ENCODE measurements around the gene SDF4.

Gene SDF4

DNA sequence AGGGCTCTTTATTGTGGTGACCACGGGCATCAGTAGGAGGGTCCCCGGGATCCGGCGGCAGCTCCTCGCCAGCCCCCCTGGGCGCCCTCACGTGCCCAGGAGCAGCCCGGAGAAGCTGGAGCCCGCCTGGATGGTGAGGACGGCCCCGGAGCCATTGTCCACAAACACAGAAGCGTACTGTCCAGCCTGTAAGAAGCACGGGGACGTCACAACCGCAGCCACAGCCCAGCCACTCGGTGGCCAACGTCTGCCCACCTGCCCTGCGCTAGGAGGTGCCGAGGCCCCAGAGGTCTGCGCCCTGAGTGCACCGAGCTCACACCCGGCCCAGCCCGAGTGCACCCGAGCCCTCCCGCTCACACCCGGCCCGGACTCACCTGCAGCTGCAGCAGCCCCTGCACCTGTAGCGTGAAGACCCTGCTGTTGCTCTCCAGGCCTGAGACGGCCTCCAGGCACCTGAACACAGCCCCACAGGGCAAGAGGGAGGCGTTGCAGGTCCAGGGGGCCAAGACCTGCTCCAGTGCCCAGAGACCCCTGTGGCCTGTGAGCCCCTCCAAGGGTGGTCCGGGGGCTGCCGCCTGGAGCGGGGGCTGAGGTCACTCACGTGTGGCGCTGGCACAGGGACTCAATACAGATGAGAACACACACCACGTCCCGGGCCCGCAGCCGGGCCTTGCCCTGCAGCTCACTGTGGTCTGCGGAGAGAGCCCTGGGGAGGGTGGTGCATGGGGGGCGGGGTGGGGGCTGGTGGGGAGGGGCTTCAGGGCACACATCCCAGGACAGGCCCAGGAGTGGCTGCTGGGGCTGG is 10.9 kb upstream of the SDF4 start:
- DNase-seq (ENCODE audit: low read depth in 2 of 2): no peak

DNA sequence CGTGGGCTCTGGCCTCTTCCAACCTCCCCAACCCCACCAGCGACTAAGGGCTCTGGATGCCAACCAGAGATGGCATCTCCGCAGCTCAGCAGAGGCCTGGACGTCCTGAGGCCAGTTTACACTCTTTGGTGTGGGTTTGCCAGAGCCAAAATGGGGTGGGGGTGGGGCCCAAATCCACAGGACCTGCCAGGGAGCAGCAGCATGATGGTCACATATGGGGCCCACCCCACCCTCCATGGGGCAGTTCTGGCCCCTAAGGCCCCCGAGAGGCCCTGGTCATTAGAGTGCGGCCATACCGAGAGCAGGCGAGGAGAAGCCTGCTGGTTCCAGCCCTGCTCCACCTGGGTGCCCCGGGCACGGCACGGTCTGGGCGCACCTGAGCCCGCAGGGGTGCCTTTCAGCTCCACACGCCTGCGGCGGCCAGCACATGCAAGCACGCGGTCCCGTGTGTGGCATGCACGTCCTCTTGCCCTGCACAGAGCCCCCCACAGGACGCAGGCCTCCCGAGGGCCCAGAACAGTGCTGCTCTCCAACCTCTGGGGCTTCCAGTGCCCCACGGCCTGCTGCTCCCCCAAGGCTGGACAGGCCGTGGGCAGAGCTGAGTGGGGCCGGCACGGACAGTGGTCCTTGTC is 9.9 kb upstream of the SDF4 start:
- DNase-seq (ENCODE audit: low read depth in 2 of 2): no peak

DNA sequence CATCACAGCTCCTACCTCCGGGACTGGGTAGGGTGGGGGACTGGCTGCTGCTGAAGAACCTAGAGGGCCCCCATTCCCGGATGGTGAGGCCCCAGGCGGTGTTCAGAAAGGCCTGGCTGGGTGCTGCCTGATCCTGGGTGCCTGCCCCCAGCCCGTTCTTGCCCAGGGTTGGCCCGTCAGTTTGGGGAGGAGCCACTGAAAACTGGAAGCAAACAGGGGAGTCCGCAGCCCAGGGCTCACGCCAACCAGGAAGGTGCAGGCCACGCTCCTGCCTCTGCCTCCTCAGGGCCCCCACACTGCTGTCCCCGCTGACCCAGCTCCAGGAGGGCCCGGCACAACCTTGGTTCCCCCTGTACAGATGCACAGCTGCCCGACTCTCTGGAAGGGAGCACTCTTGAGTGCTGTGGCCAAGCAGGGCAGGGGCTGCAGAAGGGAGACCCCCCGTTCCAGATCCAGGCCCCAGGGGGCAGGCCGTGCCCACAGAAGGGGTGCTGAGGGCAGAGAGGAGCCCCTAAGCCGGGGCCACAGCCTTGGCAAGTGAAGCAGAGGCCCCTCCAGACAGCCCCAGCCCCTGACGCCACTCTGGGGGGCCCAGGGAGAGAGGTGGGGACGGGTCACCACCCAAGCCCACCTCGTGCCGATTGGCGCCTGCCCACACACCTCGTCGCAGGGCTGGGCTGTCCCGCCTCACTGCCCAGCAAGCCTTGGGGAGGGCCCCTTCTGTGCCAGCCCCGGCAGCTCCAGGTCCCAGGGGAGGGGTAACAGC is 9.2 kb upstream of the SDF4 start:
- no peak for DNase-seq (ENCODE audit: low read depth in 2 of 2)

DNA sequence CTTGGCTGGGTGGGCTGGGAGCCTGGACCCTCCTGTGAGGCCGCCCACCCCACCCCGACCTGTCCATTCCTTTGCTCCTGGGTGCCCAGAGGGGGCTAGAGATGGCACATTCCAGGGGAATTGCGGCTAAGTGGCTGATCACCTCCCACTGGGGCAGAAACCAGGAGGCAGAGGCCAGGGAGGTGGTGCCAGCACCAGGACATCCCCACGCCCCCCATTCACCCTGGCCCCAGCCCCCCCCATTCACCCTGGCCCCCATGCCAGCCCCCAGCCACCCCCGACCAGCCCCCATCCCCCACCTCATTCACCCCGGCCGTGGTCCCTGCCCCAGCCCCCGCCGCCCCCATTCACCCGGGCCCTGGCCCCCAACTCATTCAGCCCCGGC is 8.5 kb upstream of the SDF4 start:
- DNase-seq (ENCODE audit: low read depth in 2 of 2): no peak

DNA sequence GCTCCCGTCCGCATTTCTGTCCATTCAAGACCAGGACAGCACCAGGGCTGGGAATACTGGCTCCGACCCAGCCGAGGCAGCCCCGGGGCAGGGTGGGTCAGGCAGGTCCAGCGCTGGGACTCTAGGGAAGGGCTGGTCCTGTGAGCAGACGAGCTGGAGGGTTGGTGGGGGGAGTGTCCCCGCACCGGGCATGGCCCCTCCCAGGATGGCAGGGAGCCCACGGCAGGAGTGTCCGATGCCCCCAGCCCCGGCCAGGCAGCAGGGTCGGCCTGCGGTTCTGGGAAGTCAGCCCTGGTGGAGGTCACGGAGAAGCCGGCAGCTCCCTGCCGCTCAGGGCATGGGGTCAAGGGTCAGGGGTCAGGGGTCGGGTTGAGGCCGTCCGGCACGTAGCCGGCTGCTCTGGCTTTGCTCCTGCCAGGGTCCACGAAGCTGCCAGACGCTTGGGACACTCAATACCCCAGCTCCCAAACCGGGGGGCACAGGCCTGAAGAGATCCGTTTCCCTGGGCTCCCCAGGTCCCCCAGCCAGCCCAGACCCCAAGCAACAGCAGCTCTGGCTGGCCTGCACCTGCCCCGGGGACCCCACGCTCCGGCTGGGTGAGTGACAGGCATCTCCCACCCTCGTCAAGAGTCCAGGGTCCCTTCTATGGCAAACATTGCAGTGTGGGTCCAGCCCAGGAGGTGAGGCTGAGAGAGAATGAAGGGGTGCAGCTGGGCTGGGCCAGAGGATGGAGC is 8.0 kb upstream of the SDF4 start:
- DNase-seq (ENCODE audit: low read depth in 2 of 2): no peak

DNA sequence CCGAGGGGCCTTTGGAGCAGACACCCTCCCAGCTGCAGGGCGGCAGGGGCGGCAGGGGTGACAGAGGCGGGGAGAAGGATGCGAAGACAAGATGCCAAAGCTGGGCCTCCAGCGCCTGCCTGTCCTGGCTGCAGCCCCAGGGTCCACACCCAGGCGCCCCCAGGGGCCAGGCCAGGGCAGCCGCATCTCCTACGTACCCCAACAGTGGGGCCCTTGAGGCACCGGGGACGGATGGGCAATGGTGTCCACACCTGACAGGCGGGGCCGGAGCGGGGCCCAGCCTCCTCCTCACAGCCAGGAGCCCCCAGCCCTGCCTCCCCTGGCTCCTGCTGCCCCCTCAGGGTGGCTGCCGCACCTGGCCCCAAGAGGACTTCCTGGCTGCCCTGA is 7.4 kb upstream of the SDF4 start:
- DNase-seq (ENCODE audit: low read depth in 2 of 2): no peak

DNA sequence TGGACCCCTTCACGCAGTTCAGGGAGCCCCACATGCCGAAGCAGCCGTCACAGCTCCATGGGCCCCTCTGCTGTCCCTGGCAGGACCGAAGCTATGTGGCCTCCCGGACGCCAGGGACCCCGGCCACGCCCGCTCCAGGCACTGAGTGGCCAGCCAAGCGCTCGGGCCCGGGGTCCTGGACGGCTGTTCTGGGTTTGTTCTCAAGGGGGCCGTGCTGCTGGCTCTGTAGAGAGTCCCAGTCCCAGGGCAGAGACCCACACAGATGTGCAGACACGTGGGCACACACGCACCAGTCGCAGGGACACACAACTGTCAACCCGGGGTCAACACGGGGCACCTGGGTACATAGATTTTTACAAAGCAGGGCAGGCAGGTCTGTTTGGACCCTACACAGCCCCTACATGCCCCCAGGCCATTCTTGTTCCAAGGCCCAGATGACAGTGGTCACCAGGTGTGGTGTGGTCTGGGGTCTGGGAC is 6.9 kb upstream of the SDF4 start:
- no peak for DNase-seq (ENCODE audit: low read depth in 2 of 2)

DNA sequence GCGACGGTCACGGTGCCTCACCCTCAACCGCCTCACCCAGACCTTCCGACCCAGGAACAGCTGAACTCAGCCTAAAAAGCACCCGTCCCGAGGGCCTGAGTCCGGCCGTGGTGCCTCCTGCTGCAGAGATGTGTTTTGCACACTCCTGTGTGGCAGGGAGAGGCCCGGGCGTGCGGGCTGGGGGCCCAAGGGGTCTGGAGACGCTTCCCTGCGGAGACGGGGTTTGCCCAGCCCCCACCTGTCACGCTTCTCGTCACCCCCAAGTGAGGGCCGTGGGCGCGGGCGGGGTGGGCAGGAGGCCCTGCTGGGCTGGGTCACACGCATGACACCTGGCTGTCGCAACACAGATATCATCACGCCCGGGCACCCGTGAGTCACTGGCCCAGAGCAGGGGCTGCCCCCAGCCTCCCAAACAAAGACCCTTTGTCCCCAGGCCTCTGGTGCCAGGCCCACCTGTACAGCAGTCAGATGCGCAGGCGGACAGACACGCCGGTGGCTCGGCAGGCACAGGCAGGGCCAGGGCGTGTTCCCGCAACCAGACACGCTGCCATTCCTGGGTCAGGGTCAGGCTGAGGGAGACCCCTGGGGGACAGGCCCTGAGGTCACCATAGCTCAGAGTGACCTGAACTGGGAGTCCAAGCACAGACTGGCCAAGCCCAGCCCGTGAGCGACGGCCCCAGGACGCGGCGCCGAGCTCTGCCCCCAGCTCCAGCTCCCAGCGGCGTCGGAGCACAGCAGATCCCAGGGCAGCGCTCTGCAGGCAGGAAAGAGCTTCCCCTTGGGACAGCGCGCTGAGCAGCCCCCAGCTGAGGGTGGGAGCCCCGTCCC is 6.3 kb upstream of the SDF4 start:
- no peak for DNase-seq (ENCODE audit: low read depth in 2 of 2)

DNA sequence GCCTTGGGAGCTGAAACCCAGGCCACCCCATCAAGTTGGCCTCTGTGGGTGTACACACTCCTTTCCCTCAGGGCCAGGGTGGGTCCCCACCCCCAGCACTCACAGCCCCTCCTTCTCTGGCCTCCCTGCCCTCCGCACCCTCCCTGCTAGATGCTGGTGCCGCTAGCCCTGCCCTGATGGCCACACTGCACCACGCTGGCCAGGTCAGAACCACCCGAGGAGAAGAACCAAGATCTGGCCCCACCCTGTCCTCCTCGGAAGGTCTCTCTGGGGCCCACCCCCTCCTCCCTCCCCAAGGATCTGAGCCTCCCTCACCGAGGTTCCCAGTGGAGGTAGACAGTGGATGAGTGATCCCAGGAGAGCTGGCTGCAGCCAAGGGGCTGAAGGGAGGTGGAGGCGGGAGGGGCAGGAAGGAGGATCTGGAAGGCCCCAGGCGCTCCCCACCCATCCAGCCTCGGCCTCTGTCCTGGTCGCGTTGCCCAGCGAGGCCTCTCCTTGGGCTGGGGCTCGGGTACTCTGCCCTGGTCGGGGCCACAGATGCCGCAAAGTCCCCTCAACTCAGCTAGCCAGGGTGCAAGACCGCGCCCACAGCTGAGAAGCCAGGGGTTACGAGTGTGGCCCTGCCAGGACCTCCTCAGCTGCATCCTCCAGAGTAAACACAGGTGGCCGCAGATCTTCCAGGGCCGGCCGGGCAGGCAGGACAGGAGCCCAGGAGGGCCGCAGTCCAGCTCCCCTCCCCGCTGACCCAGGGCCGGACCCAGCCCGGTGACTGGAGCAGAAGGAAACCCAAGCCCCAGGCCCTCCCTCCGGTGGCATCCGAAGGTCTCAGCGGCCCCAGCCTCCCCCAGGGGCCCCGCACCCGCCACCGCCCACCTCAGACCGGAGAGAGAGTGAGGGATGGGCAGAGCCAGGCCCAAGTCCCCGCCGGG is 5.4 kb upstream of the SDF4 start:
- DNase-seq (ENCODE audit: low read depth in 2 of 2): no peak

DNA sequence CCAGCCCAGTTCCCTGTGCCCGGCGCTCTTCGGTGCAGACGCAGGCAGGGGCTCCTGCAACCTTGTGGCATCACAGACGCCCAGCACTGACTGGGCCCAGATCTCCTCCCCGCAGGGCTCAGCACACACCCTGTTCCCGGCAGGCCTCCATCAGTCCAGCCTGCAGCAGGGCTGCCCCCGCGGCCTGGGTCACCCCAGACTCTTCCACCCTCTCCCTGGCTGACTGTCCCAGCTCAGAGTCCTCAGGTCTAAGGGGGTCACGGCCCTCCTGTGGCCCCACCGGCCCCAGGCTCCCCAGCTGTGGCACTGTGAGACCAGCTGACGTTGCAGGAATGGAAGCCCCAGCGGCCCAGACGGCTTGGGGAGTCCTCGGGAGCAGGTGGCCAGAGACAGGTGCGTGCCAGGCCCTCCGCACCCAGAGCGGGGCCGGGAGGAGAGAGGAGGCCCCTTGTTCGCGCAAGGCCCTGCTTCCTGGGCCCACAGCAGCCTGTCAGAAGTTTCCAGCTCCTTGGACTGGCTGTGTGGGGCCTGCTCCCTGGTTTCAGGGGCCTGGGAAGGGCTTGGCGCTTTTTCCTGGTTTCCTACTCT is 4.5 kb upstream of the SDF4 start:
- DNase-seq (ENCODE audit: low read depth in 2 of 2): no peak

DNA sequence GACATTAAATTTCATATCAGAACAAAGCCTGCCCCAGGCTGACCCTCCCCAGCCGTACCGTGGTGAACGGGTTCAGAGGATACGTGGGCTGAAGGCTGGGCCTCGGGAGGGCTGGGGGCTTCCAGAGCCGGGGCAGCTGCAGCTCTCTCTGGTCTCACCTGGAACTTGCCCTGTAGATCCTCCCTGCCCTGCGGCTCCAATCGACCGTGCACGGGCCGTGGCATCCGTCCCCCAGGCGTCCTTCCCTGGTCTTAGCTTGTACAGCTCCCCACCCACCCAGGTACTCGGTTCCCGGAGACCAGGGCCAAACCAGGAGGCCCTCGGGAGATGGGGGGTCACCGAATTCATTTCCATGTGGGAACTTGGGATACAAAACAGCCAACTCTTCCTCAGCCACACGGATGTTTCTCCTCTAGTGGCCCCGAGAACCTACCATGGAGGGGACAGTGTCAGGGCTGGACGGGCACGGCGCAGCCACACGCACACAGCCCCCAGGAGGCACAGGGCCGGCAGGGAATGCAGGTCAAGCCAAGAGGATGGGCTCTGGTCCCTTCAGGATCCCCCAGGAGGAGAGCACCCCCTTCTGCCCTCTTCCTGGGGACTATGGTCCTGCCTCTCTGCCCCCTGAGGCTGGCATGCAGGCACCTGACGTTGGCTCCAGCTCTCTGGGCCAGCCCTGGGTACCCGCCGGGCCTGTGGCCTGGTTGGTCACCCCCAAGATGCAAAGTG is 3.4 kb upstream of the SDF4 start:
- no peak for DNase-seq (ENCODE audit: low read depth in 2 of 2)

DNA sequence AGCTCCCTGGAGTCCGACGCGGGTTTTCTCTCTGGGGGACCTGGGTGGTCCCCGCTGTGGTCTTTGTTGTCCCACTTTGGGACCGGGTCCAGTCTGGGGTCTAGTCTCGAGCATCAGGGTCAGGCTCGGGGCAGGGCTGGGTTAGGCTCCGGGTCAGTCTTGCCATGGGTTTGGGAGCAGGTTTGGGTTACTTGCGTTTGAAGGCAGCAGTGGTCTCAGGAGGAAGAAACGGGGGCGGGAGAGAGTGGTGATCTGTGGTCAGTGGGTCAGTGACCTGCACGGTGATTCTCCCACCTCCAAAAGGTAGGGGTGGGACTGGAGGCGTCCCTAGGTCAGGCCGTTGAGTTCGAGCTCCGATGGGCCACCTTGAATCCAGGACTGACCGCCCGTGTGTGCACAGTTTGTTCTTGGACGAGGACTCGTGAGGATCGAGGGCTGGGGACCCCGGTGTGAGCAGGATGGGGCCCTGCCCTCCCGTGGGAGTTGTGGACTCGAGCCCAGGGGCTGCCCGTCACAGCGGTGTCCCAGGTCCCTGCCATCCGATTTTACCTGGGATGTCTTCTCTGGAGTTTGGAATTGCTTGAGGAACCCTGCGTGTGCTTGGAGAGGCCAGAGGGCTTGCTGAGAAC is 2.5 kb upstream of the SDF4 start:
- DNase-seq (ENCODE audit: low read depth in 2 of 2): no peak

DNA sequence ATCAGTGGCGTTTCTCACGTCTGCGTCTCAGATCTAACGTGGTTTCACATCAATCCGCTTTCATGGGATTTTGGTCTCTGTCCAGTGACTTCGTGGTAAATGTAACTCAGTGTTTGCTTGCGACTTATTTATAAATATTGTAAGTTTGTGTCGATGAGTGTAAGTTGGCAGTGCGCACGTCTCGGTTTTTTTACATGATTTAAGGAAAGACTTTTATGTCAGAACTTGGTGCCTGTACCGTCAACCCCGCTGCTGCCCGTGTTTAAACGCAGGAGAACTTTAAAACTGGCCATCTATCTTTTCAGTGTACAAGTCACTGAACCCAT is 1.7 kb upstream of the SDF4 start:
- no peak for DNase-seq (ENCODE audit: low read depth in 2 of 2)

DNA sequence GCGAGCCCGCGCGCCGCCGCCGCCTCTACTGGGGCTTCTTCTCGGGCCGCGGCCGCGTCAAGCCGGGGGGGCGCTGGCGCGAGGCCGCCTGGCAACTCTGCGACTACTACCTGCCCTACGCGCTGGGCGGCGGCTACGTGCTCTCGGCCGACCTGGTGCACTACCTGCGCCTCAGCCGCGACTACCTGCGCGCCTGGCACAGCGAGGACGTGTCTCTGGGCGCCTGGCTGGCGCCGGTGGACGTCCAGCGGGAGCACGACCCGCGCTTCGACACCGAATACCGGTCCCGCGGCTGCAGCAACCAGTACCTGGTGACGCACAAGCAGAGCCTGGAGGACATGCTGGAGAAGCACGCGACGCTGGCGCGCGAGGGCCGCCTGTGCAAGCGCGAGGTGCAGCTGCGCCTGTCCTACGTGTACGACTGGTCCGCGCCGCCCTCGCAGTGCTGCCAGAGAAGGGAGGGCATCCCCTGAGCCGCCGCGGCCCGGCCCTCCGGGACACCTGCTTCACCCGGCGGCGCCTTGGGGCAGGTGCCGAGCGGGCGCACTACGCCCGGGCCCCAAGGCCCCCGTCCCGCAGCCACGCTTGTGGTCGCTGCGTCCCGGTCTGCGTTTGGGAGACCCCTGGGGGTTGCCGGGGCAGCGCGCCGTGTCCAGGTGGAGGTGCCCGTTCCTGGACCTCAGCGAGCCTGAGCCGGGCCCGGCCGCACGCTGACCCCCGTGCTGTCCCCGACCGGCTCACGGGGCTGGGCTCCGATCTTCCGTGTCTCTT is 1.2 kb upstream of the SDF4 start:
- DNase-seq (ENCODE audit: low read depth in 2 of 2): no peak

DNA sequence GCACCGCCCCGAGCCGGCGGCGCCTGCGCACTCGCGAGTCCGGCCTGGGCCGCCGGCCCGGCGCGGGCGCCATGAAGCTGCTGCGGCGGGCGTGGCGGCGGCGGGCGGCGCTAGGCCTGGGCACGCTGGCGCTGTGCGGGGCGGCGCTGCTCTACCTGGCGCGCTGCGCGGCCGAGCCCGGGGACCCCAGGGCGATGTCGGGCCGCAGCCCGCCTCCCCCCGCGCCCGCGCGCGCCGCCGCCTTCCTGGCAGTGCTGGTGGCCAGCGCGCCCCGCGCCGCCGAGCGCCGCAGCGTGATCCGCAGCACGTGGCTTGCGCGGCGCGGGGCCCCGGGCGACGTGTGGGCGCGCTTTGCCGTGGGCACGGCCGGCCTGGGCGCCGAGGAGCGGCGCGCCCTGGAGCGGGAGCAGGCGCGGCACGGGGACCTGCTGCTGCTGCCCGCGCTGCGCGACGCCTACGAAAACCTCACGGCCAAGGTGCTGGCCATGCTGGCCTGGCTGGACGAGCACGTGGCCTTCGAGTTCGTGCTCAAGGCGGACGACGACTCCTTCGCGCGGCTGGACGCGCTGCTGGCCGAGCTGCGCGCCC is 501 bp upstream of the SDF4 start, which contains the start of gene B3GALT6:
Gene B3GALT6, plus strand, starts transcription at position 30 of the 588 bp plus-strand sequence. Its CDS starts 42 bp downstream, at position 72.
- no peak for DNase-seq (ENCODE audit: low read depth in 2 of 2)

DNA sequence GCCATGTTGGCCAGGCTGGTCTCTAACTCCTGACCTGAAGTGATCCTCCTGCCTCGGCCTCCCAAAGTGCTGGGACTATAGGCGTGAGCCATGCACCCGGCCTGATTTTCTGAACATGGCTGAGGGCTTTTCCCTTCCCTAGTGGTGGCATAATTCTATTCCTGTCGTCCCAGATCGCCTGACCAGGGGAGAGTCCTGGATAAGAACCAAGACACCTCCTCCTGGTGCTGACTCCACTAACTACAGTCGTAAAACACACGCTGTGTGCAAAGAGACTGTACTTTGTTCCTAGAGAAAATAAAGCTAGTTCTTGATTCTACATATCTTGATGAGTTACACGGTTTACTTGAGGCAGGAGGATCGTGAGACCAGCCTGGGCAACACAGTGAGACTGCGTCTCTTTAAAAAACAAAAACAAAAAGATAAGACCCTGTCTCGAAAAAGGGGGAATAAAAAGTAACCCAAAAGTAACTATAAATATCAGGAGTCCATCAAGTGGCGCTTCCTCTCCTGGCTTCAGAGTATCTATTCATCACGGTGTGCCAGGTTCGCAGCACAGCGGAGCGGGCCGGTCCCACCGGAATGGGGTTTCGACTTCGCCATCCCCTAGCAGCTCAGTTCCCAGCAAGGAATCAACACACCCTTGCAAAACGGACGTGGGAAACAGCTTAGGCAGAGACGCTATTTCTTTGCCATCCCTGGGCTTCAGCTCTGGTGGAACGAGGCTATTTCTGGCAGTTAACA is 973 bp downstream of the SDF4 start:
- no peak for DNase-seq (ENCODE audit: low read depth in 2 of 2)

DNA sequence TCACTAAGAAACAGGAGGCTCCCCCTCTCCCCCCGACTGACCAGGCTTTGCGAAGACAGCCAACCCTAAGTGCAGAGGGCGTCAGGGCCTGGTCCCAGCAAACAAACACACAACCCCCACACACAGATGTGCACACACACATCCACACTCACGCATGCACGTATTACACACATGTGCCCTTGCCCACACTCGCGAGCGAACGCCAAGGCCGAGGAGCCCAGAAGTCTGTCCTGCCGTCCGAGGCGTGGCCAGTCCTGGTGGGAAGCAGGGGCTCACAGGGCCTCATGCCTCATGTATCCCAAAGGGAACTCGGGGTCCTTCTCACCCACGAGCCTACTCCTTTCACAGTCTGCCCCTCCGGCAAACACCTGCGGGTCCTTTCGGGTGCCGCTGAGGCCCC is 2.0 kb downstream of the SDF4 start:
- no peak for DNase-seq (ENCODE audit: low read depth in 2 of 2)
